Aorta (tissue), 5 donors: ENCODE results near the gene DPP6. TPM values are rescaled to one million over a fixed set of nuclear protein-coding genes. Genes with fewer than 3 reads are reported as not detected.

Experiments
- ATAC-seq: fragments of 200-7000 bp; cut with Tn5 transposase; one replicate; pipeline ENCODE4 v1.9.1; 2022; ENCODE audit warnings: moderate library complexity; ENCODE audit not compliant: low FRiP score
- DNase-seq, 2 donors: peaks; one replicate each; pipeline ENCODE4 v3.0.0-alpha.2; 2020
- H3K27ac ChIP-seq, 2 donors: one replicate each; pipeline ENCODE4 v1.5.1; 2013; ENCODE audit warnings: low read length in 2 of 2, mild to moderate bottlenecking in 2 of 2, moderate library complexity in 2 of 2, control low read depth in 1 of 2, inconsistent platforms in 1 of 2, low read depth in 1 of 2
- H3K27me3 ChIP-seq, 2 donors: one replicate each; pipeline ENCODE4 v1.6.1; 2013; ENCODE audit warnings: control low read depth in 1 of 2, low read length in 1 of 2, mild to moderate bottlenecking in 1 of 2, moderate library complexity in 1 of 2; ENCODE audit not compliant: insufficient read depth in 2 of 2, control insufficient read depth in 1 of 2
- H3K36me3 ChIP-seq, 2 donors: one replicate each; pipeline ENCODE4 v1.6.1; 2013; ENCODE audit warnings: control low read depth in 1 of 2, low read length in 1 of 2, mild to moderate bottlenecking in 1 of 2; ENCODE audit not compliant: insufficient read depth in 2 of 2, control insufficient read depth in 1 of 2
- H3K4me1 ChIP-seq, 2 donors: one replicate each; pipeline ENCODE4 v1.6.1; 2013; ENCODE audit warnings: low read length in 2 of 2, control low read depth in 1 of 2, mild to moderate bottlenecking in 1 of 2, moderate library complexity in 1 of 2; ENCODE audit not compliant: insufficient read depth in 2 of 2, control insufficient read depth in 1 of 2
- H3K4me3 ChIP-seq, 2 donors: one replicate each; pipeline ENCODE4 v1.5.1; 2013; ENCODE audit warnings: low read length in 2 of 2, control low read depth in 1 of 2, mild to moderate bottlenecking in 1 of 2
- H3K9me3 ChIP-seq: one replicate; pipeline ENCODE4 v1.6.1; 2013; ENCODE audit warnings: mild to moderate bottlenecking, low read length; ENCODE audit not compliant: control insufficient read depth
- WGBS, 2 donors: extraction: QIAGEN DNeasy Blood & Tissue Kit; methylation state at CpG; one replicate each; pipeline ENCODE4 v1.1.7; 2013; 5-methylcytosine and 5-hydroxymethylcytosine counted together
- intact Hi-C, 2 donors: fragments of 100-400 bp; cut with DNase I; formaldehyde crosslinking; loops; one replicate each; pipeline versions ENCODE4 v1.14.2 to v1.15.0; 2022
- polyA plus RNA-seq, 2 donors: library from polyadenylated mRNA; stranded (reverse); fragments of 200-250 nt; gene quantifications; one replicate each; pipeline ENCODE4 v1.2.3, GENCODE V29; 2013
- total RNA-seq, 2 donors: library from RNA; stranded (reverse); fragmentation: NEBNext Ultra II Directional; extraction: Animal tissue kit (Norgen Biotek cat#: 25700); gene quantifications; one replicate each; pipeline ENCODE4 v1.2.1, GENCODE V29; 2021
- donor health status: healthy with polysubstance abuse.
- donor health status: Bipolar disorder and iron deficiency.
- donor health status: DM: no; HTN: no; CAD: no.
- donor health status: DM: no; HTN: no; CAD: no.
- donor health status: DM: yes; HTN: yes; CAD: no.

DPP6 gene
- total and polyA plus RNA-seq, 4 donors: 0.69 TPM; not detected in 3

DNA sequence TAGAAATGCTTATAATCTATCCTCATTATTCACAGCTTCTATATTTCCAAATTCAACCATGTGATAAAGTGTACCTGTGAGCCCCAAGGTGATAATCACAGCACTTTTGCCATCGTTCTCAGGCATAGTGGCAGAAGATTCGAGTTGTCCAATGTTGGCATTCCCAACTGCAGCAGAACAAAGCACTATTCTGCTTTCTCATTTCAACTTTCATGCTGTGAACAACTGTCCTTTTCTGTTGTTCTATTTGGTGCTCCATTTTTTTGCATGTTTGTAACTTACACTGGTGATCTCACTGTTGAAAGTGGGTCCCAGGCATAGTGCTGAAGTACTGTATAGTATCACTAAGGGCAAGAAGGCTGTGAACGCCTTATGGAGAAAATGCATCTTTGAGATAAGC, 512.5 kb downstream of the DPP6 start:
- 71 to 72% methylated on average over 3 of the region's 3 CpGs for WGBS, 2 donors

DNA sequence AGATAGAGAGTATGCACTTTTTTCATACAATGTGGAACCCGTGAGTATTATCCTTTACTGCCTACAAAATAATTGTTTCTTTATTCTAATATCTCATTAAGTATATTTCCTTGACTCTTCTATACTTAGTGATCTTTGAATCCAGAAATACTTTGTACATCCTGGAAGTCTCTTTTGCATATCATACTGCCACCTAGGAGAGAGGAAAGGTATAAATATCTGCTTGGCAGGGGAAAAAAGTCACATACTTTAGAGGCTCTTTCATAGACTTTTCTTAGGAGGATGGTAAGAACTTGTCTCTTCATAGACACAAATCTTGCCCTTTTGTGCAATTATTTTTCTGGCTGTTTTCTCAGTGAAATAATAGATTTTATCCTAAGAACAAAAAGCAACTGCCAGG, 514.7 kb downstream of the DPP6 start:
- intact Hi-C loops: no loop called here
- Histone ChIP-seq H3K9me3 (peaks cover 2% of the 10 kb centered on the region), H3K4me3 (no peak overlapping the region), H3K27me3 (no peaks in the 10 kb centered on the region), H3K36me3 (no peaks in the 10 kb centered on the region), H3K4me1 (no peaks in the 10 kb centered on the region), H3K27ac (no peak overlapping the region)
- ATAC-seq (no peak), DNase-seq (no peak)
- 54 to 59% methylated on average over 1 of the region's 1 CpG for WGBS, 2 donors

More for the DNA sequence above, 512.5 kb downstream of the DPP6 start:
- no peaks in the 10 kb centered on the region for H3K4me1 ChIP-seq
- no peaks in the 10 kb centered on the region for H3K27me3 ChIP-seq
- no peaks in the 10 kb centered on the region for H3K36me3 ChIP-seq
- intact Hi-C loops: no loop called here
- H3K9me3 ChIP-seq: peaks cover 2% of the 10 kb centered on the region
- ATAC-seq: no peak
- H3K4me3 ChIP-seq: no peak overlapping the region
- H3K27ac ChIP-seq: no peak overlapping the region
- no peak for DNase-seq

- ATAC-seq (no peak), DNase-seq (no peak)
Observed at GRCh38 chr7:154568346-154568745, 516.1 kb downstream of the DPP6 start.

GRCh38 chr7:154569916-154570315, 517.7 kb downstream of the DPP6 start:
- Histone ChIP-seq H3K9me3 (peaks cover 4% of the 10 kb centered on the region), H3K27ac (no peak overlapping the region), H3K4me1 (no peaks in the 10 kb centered on the region), H3K4me3 (no peak overlapping the region), H3K36me3 (no peaks in the 10 kb centered on the region), H3K27me3 (no peaks in the 10 kb centered on the region)
- DNase-seq: no peak
- WGBS, 2 donors: 73 to 82% methylated on average over 2 of the region's 2 CpGs
- intact Hi-C loops: no loop called here
- ATAC-seq: no peak

More at GRCh38 chr7:154568346-154568745, 516.1 kb downstream of the DPP6 start:
- Histone ChIP-seq H3K27ac (no peak overlapping the region), H3K9me3 (peaks cover 4% of the 10 kb centered on the region), H3K27me3 (no peaks in the 10 kb centered on the region), H3K4me1 (no peaks in the 10 kb centered on the region), H3K36me3 (no peaks in the 10 kb centered on the region), H3K4me3 (no peak overlapping the region)
- intact Hi-C loops: no loop called here
- 72 to 79% methylated on average over 10 of the region's 10 CpGs for WGBS, 2 donors

DNA sequence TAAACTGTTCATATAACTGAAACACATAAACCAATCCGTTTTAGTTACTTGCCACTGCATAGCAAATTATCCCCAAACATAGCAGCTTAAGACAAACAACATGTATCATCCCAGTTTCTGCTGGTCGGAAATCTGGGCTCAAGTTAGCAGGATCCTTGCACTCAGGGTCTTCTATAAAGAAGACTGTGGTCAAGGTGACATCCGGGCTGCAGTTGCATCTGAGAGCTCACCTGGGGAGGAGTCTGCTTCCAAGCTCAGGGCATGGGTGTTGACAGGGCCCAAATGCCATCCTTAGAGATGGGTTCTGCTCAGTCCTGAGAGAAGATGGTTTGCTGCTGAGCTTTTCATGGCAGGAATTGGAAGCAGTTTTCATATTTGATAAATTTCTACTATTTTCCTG, 519.6 kb downstream of the DPP6 start:
- H3K27me3 ChIP-seq: no peaks in the 10 kb centered on the region
- H3K36me3 ChIP-seq: no peaks in the 10 kb centered on the region
- H3K9me3 ChIP-seq: peaks cover 4% of the 10 kb centered on the region
- ATAC-seq (no peak), DNase-seq (no peak)
- 64 to 83% methylated on average over 3 of the region's 3 CpGs for WGBS, 2 donors
- no peak overlapping the region for H3K4me3 ChIP-seq
- no peak overlapping the region for H3K27ac ChIP-seq
- no peaks in the 10 kb centered on the region for H3K4me1 ChIP-seq
- intact Hi-C loops: no loop called here

- H3K4me1 ChIP-seq: no peaks in the 10 kb centered on the region
- no peaks in the 10 kb centered on the region for H3K27me3 ChIP-seq
- H3K4me3 ChIP-seq: no peak overlapping the region
- no peak for ATAC-seq
- H3K27ac ChIP-seq: no peak overlapping the region
- intact Hi-C loops: no loop called here
- WGBS, 2 donors: 93 to 99% methylated on average over 2 of the region's 2 CpGs
- DNase-seq: no peak
- H3K36me3 ChIP-seq: no peaks in the 10 kb centered on the region
- H3K9me3 ChIP-seq: peaks cover 2% of the 10 kb centered on the region
Observed at GRCh38 chr7:154574235-154574634, 522.0 kb downstream of the DPP6 start.

- DNase-seq (no peak), ATAC-seq (no peak)
- Histone ChIP-seq H3K36me3 (no peaks in the 10 kb centered on the region), H3K27ac (no peak overlapping the region), H3K4me1 (no peaks in the 10 kb centered on the region), H3K9me3 (peaks cover 2% of the 10 kb centered on the region), H3K4me3 (no peak overlapping the region), H3K27me3 (no peaks in the 10 kb centered on the region)
- WGBS, 2 donors: 87 to 95% methylated on average over 3 of the region's 3 CpGs
- intact Hi-C loops: no loop called here
Observed at GRCh38 chr7:154575497-154575896, 523.3 kb downstream of the DPP6 start.

GRCh38 chr7:154576604-154577003, 524.4 kb downstream of the DPP6 start:
- Histone ChIP-seq H3K4me1 (no peaks in the 10 kb centered on the region), H3K36me3 (no peaks in the 10 kb centered on the region), H3K9me3 (peaks cover 2% of the 10 kb centered on the region), H3K27ac (no peak overlapping the region), H3K4me3 (no peak overlapping the region), H3K27me3 (no peaks in the 10 kb centered on the region)
- DNase-seq: no peak
- intact Hi-C loops: no loop called here
- 89 to 91% methylated on average over 7 of the region's 7 CpGs for WGBS, 2 donors
- no peak for ATAC-seq

DNA sequence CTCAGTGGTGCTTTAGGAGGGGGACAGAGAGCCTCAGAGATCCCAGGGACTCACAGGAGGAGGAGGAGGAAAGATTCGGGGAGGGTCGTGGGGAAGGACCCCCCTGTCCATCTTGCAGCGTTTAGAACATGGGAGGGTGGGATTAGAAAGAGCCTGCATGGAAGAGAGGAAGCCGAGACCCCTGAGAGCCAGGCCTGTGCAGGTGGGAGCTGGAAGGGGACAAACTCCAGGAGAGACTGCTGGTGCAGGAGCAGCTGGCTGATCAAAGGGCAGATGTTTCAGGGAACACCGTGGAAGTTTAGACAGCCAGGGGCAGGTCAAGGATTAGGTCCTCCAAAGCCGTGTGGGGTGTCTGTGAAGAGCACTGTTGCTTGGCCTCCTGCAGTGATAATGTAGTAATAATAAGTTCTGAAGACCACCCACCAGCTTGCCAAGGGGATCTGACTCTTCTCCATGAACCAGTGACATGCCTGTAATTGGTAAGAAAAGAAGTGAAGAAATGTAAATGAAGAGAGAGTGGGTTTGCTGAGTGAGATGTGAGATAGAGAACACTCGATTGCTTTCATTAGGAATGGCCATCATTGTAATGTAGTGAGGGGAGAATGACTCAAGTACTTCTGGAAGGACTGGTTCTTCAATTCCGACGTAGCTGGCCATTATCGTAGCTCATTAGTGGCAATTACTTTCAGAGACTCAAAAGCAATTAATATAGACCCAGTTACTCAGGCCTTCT, 525.1 kb downstream of the DPP6 start:
- H3K9me3 ChIP-seq: peaks cover 2% of the 10 kb centered on the region
- intact Hi-C loops: no loop called here
- H3K27ac ChIP-seq: no peak overlapping the region
- DNase-seq (no peak), ATAC-seq (no peak)
- H3K4me3 ChIP-seq: no peak overlapping the region
- no peaks in the 10 kb centered on the region for H3K27me3 ChIP-seq
- H3K36me3 ChIP-seq: no peaks in the 10 kb centered on the region
- no peaks in the 10 kb centered on the region for H3K4me1 ChIP-seq
- 84 to 86% methylated on average over 10 of the region's 10 CpGs for WGBS, 2 donors
